ENCODE data around the gene AP1M1. TPM values are rescaled to one million over a fixed set of nuclear protein-coding genes. Genes with fewer than 3 reads are reported as not detected.

Gene AP1M1
- total RNA-seq, 1 experiment from 2014 or later = 81.6 TPM

DNA sequence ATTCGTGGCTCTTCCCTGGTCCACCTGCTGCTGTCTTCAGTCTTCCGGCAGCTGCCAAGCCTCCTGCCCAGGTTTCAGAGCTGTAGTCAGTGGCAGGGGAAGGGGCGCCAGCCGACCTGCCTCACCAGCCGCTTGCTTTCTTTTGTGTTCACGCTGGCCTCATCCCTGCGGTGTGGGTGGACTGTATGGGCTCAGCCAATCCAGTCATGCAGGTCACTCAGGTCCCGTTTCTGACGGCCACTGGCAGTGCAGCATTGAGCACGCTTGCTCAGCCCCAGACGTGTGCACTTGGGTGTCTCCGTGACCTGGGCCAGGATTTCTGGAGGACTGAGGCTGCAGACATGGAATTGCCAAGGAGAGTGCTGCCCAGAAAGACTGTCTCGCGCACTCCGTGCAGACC, 26.0 kb downstream of the AP1M1 start:
- in situ Hi-C loops (cut with HindIII; ENCODE audit: low pct_unique_long_range_greater_than_20kb, low sequenced_read_pairs) = loop anchor here (25.0 kb wide), 1 partner anchor 139 kb away; no protein-coding TSS in a partner anchor
- DNase-seq (ENCODE audit: low read depth) = no peak

DNA sequence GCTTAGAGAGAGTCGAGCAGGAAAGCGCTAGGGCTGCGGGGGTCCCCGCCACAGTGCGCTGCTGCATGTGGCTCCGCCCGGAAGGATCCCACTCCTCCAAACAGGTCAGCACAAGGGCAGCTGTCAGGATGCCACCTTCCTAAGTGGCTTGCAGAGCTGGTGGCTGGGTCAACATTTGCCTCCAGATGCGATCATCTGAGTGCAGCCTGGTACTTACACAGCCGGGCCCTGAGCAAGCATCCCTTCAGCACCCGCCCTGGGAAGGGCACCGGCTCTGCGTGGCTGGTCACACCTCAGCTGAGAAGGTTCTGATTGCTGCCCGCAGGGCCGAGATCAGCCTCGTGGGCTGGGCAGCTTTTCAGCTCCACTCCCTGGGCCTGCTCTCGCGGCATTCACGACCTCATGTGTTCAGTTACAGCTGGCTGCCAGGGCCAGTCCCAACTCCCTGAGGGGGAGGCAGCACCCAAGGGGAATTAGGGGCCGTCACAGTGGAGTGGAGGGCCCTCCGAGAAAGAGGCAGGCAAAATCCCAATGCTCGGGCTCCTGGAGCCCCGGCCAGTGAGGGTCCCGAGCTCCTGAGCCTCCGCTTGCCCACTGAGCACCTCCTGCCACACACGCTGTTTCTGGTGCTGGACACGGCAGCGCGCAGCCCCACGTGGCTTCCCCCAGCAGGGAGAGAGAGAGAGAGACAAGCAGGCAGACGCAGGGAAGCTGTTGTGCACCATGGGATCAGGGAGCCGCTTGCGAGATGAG, 26.8 kb downstream of the AP1M1 start:
- in situ Hi-C loops (cut with HindIII; ENCODE audit: low pct_unique_long_range_greater_than_20kb, low sequenced_read_pairs) = loop anchor here (25.0 kb wide), 1 partner anchor 138 kb away; no protein-coding TSS in a partner anchor
- no peak for DNase-seq (ENCODE audit: low read depth)

- in situ Hi-C loops (cut with HindIII; ENCODE audit: low pct_unique_long_range_greater_than_20kb, low sequenced_read_pairs) = no loop called here
- DNase-seq (ENCODE audit: low read depth) = no peak
Measured at GRCh38 chr19:16225279-16226183, 27.8 kb downstream of the AP1M1 start.

DNA sequence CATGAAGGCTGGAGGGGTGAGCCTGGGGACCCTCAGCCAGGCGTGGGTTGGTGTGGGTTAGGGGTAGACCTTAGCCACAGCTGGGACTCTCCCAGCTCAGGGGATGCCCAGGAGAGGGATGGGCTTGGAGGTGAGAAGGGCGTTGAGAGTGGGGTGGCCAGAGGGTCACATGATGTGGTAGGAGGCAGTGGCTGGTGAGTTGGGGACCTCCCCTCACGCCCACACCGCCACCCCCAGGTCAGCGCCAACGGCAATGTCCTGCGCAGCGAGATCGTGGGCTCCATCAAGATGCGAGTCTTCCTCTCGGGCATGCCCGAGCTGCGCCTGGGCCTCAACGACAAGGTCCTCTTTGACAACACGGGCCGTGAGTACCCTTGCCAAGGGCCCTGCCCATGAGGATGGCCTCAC, 28.5 kb downstream of the AP1M1 start:
- no peak for DNase-seq (ENCODE audit: low read depth)
- in situ Hi-C loops (cut with HindIII; ENCODE audit: low pct_unique_long_range_greater_than_20kb, low sequenced_read_pairs) = no loop called here

- no peak for DNase-seq (ENCODE audit: low read depth)
- in situ Hi-C loops (cut with HindIII; ENCODE audit: low pct_unique_long_range_greater_than_20kb, low sequenced_read_pairs) = no loop called here
Measured at GRCh38 chr19:16226878-16227836, 29.4 kb downstream of the AP1M1 start.

DNA sequence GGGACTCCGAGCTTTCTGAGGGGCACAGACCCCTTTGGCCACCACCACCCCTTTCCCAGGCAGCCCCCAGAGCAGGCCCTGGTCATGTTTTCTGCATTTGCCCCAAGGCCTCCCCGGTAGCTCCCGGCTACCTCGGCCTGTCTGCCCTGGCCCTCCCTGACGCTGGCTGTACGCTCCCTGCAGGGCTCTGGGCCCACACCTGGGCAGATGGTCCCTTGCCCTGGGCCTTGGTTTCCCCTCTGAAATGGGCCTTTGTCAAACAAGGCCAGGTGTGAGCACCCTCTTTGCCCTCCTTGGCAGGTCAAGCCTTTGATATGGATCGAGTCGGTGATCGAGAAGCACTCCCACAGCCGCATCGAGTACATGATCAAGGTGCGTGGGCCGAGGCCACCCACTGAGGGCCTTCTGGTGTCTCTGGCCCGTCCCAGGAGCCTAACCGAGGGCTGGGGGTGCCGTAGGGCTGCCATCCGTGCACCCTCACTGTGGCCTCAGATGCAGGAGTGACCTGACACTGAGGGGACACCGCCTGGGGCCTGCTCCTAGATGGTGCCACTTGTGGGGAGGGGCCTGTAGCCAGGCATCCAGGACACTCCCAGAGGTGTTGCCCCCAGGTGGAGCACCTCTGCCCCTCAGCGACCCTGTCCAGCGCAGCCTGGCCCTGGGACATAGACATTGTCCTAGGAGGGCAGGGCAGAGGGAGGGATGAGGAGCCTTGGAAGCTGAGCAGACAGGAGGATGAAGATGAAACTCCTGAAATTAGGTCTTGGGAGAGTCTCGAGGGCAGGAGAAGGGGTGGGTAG, 30.3 kb downstream of the AP1M1 start:
- no peak for DNase-seq (ENCODE audit: low read depth)
- in situ Hi-C loops (cut with HindIII; ENCODE audit: low pct_unique_long_range_greater_than_20kb, low sequenced_read_pairs) = no loop called here

- in situ Hi-C loops (cut with HindIII; ENCODE audit: low pct_unique_long_range_greater_than_20kb, low sequenced_read_pairs) = no loop called here
- DNase-seq (ENCODE audit: low read depth) = no peak
Measured at GRCh38 chr19:16228637-16229321, 31.1 kb downstream of the AP1M1 start.

DNA sequence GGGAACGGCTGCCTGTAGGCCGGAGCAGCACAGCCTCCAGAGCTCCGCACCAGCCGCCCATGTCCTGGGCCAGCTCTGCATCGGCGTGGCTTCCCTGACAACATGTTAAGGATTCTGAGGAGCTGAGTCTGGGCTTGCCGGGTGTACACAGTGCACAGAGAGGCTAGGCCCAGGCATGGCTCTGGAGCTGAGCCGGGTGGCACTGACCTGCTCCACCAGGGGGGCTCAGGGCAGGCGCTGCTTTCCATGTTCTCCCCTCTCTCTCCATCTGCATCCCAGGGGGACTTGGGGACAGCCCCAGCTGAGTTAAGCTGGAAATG, 31.6 kb downstream of the AP1M1 start:
- DNase-seq (ENCODE audit: low read depth) = no peak
- in situ Hi-C loops (cut with HindIII; ENCODE audit: low pct_unique_long_range_greater_than_20kb, low sequenced_read_pairs) = no loop called here

GRCh38 chr19:16232127-16232526, 34.4 kb downstream of the AP1M1 start:
- in situ Hi-C loops (cut with HindIII; ENCODE audit: low pct_unique_long_range_greater_than_20kb, low sequenced_read_pairs) = no loop called here
- no peak for DNase-seq (ENCODE audit: low read depth)

DNA sequence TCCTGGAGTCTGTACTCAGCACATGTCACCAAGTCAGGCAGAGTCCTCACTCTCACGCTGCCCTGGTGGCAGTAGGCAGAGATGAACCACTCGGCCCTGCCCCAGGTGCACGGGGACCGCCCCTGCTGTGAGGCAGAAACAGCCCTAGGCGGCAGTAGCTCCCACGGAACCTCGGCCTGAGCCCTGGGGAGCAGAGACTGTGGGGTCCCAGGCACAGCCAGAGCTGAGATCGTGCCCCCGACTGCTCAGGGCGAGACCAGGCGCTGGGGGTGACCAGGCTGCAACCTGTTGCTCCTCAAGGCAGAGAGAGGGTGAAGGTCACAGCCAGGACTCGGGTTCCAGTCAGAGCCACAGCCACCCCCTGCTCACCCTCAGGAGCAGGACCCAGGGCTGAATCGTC, 34.9 kb downstream of the AP1M1 start:
- DNase-seq (ENCODE audit: low read depth) = no peak
- in situ Hi-C loops (cut with HindIII; ENCODE audit: low pct_unique_long_range_greater_than_20kb, low sequenced_read_pairs) = no loop called here

DNA sequence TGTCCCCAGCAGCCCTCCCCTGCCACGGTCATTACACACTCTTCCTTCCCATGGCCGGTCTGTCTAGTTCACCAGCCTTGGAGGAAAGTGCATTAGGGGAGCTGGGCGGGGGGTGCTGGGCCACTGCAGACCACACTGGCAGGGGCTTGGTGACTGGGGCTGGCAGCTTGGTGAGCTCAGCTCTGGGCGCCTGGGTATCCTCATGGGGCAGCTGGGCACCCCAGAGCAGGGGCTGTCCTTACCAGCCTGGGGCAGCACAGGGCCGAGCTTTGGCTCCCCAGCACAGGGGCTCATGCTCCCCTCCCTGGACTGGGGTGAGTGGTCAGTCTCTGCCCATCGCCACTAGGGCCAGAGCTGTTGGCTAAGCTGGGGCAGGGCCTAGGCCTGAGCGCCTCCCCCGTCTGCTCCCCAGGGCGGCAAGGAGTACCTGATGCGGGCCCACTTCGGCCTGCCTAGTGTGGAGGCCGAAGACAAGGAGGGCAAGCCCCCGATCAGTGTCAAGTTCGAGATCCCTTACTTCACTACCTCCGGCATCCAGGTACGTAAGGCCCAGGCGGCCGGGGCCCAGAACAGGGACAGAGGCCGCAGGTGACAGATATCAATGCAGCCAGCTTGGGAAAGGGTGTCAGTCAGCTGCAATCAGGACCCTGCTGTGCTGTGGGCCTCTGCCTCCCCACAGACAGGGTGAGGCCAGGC, 35.5 kb downstream of the AP1M1 start:
- in situ Hi-C loops (cut with HindIII; ENCODE audit: low pct_unique_long_range_greater_than_20kb, low sequenced_read_pairs) = no loop called here

GRCh38 chr19:16233836-16234551, 36.3 kb downstream of the AP1M1 start:
- in situ Hi-C loops (cut with HindIII; ENCODE audit: low pct_unique_long_range_greater_than_20kb, low sequenced_read_pairs) = no loop called here
- no peak for DNase-seq (ENCODE audit: low read depth)

More for the DNA sequence above, 35.5 kb downstream of the AP1M1 start:
- DNase-seq (ENCODE audit: low read depth) = no peak

DNA sequence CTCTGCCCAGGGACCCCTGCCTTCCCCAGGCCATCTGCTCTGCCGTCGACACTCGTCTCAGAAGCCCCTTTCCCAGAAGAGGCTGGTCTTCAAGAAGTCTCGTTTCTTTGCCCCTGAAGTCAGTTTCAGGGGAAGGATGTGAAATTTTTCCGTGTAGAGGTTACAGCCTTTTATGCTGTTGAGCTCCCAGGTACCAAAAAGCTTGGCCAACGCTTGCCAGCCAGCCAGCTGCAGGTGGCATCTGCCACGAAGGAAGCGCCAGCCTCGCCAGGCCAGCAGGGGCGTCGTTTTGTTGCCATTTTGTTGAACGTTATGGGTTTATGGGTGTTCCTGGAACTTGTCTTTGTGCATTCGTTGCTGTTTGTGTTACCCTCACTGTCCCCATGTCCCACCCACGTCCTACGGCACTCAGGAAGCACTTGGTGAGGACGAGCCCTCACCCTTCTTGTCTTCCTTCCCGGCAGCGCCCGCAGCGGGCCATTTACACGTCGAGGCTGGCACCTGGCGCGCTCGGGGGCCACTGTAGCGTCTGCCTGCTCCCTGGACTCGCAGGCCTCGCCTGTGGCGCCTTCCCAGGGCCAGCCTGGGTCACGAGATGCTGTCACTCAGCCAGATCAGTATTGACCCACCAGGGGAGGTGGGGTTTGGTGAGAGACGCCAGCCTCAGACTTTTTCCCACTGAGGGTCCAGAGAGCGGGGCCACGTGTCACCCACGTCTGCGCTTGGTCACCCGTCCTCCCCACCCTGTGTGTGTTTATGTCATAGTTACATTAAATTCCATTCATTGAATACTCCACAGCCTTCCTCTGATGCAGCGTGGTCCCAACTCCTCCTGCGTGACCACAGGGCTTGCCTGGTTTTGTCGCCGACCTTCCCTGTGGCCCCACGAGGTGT, 37.1 kb downstream of the AP1M1 start:
- in situ Hi-C loops (cut with HindIII; ENCODE audit: low pct_unique_long_range_greater_than_20kb, low sequenced_read_pairs) = no loop called here

DNA sequence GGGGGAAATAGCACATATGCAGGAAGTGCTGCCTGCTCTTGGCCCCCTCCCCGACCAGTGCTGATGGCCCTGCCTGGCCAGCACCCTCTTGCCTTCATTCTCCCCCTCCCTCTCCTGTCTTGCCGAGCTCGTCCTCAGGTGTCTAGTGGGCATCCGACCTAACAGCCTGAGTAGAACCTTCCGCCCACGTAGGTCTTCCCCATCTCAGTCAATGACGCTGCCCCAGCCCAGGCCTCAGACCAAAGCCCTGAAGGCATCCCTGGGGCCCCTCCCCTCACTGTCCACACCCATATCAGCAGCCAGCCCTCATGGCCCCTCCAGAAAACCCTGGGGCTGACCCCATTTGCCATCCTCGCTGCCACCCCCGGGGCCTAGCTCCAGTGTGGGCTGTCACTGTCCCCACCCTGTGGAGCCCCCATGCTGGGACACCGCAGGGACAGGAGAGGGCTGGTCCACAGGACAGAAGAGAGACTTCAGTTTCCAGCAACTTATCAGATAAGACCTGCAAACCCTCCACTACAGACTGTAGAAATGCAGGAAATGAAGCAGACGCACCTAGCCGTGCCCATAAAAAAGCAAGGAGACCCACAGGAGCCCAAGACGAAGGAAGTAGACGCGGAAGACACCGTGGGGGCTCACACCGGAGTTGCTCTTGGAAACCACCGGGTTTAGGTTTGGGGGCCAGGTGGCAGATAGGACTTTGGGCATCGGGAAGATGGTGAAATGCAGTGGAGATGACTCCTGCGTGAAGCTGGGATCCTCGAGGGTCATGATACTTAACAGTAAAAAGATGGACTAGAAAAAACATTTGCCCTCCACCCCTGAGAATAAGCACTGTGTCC, 38.3 kb downstream of the AP1M1 start:
- DNase-seq (ENCODE audit: low read depth) = no peak
- in situ Hi-C loops (cut with HindIII; ENCODE audit: low pct_unique_long_range_greater_than_20kb, low sequenced_read_pairs) = no loop called here

More for the DNA sequence above, 37.1 kb downstream of the AP1M1 start:
- no peak for DNase-seq (ENCODE audit: low read depth)
